ENCODE measurements around the gene C19orf85. TPM values are rescaled to one million over a fixed set of nuclear protein-coding genes. Genes with fewer than 3 reads are reported as not detected.

C19orf85 gene
- polyA plus RNA-seq, 2 of the 4 experiments (the other 2 are of a cell fraction) = not detected

- FAIRE-seq (no peak), ATAC-seq (no peak), DNase-seq (ENCODE audit: low read depth in 1 of 2, low spot score in 1 of 2) (no peak)
- Histone ChIP-seq H3K4me1 (no peaks in the 10 kb centered on the region), H3K4me3 (no peak overlapping the region), H3K4me2 (no peak overlapping the region), H3K27ac (no peak overlapping the region), H3K9me3 (peaks cover 9% of the 10 kb centered on the region; the same call in 1 of the 3 replicates)
- TF ChIP-seq CBX2 (IDR thresholded peaks at IDR 0.05; ENCODE audit: borderline replicate concordance, low read depth) = no peak
- 63% methylated on average over 11 of the region's 11 CpGs for WGBS (ENCODE audit: missing lambda C conversion rate)
- ChIA-PET POLR2A (interaction anchor here (0.6 to 2.2 kb wide), 3 partner anchors 94 to 150 kb away, joined by 3 to 7 read pairs (median 7); partner anchors contain the start of genes FIZ1 and ZNF784), CTCF (interaction anchor here (0.7 to 15.3 kb wide), 36 partner anchors 10 to 624 kb away, joined by 3 to 363 read pairs (median 8); partner anchors contain the start of genes FIZ1, ISOC2, NAT14 and SSC5D)
Measured at GRCh38 chr19:55504981-55505380, 40.4 kb upstream of the C19orf85 start.

GRCh38 chr19:55504252-55504603 is 39.7 kb upstream of the C19orf85 start:
- ChIA-PET CTCF (interaction anchor here (0.6 to 15.3 kb wide), 81 partner anchors 10 to 1025 kb away, joined by 3 to 363 read pairs (median 5); partner anchors contain the start of genes FIZ1, ISOC2, NAT14 and SSC5D), POLR2A (interaction anchor here (0.6 to 2.2 kb wide), 16 partner anchors 10 to 363 kb away, joined by 3 to 10 read pairs (median 4); partner anchors contain the start of genes FIZ1, NAT14, UBE2S and ZNF524)
- DNase-seq (ENCODE audit: low read depth in 1 of 2, low spot score in 1 of 2) (no peak), ATAC-seq (no peak), FAIRE-seq (no peak)
- Histone ChIP-seq H3K27ac (no peak overlapping the region), H3K9me3 (peaks cover 9% of the 10 kb centered on the region; the same call in 1 of the 3 replicates), H3K4me3 (peak overlapping the region; percentile 31; the same call in 1 of the 3 replicates), H3K4me2 (peak overlapping the region; percentile 76), H3K4me1 (no peaks in the 10 kb centered on the region)
- TF ChIP-seq FOSB (CRISPR knock-in tag; IDR thresholded peaks at IDR 0.05) (no peak), HMGXB4 (CRISPR knock-in tag; IDR thresholded peaks at IDR 0.05; ENCODE audit: borderline replicate concordance) (no peak), BHLHE40 (IDR thresholded peaks at IDR 0.05; ENCODE audit: low read depth, low read length) (no peak), ZSCAN20 (CRISPR knock-in tag; IDR thresholded peaks at IDR 0.05) (no peak), CBX2 (IDR thresholded peaks at IDR 0.05; ENCODE audit: borderline replicate concordance, low read depth) (no peak), USF2 (IDR thresholded peaks at IDR 0.05) (no peak), FOXS1 (CRISPR knock-in tag; IDR thresholded peaks at IDR 0.05) (no peak), HOXB13 (CRISPR knock-in tag; IDR thresholded peaks at IDR 0.05; ENCODE audit: low read depth) (no peak), SMC3 (IDR thresholded peaks at IDR 0.05) (no peak), ZFP36 (IDR thresholded peaks at IDR 0.05; ENCODE audit: borderline replicate concordance, partially characterized antibody) (no peak), RCOR1 (IDR thresholded peaks at IDR 0.05; ENCODE audit: low read depth, low read length) (no peak), TFCP2L1 (CRISPR knock-in tag; IDR thresholded peaks at IDR 0.05) (no peak), ESRRA (IDR thresholded peaks at IDR 0.05; ENCODE audit: borderline replicate concordance, low read length) (no peak), HDAC2 (IDR thresholded peaks at IDR 0.05) (no peak), SREBF2 (IDR thresholded peaks at IDR 0.05) (no peak), KDM1A (IDR thresholded peaks at IDR 0.05; ENCODE audit: low read depth) (no peak), POLR2AphosphoS2 (conservative IDR thresholded peaks at IDR 0.05; ENCODE audit: low read length) (no peak)
- TF ChIP-seq, protein P1, sequence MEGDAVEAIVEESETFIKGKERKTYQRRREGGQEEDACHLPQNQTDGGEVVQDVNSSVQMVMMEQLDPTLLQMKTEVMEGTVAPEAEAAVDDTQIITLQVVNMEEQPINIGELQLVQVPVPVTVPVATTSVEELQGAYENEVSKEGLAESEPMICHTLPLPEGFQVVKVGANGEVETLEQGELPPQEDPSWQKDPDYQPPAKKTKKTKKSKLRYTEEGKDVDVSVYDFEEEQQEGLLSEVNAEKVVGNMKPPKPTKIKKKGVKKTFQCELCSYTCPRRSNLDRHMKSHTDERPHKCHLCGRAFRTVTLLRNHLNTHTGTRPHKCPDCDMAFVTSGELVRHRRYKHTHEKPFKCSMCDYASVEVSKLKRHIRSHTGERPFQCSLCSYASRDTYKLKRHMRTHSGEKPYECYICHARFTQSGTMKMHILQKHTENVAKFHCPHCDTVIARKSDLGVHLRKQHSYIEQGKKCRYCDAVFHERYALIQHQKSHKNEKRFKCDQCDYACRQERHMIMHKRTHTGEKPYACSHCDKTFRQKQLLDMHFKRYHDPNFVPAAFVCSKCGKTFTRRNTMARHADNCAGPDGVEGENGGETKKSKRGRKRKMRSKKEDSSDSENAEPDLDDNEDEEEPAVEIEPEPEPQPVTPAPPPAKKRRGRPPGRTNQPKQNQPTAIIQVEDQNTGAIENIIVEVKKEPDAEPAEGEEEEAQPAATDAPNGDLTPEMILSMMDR (IDR thresholded peaks at IDR 0.05) = no peak; the same call in 2 of the 3 replicates
- TF ChIP-seq, protein P2, sequence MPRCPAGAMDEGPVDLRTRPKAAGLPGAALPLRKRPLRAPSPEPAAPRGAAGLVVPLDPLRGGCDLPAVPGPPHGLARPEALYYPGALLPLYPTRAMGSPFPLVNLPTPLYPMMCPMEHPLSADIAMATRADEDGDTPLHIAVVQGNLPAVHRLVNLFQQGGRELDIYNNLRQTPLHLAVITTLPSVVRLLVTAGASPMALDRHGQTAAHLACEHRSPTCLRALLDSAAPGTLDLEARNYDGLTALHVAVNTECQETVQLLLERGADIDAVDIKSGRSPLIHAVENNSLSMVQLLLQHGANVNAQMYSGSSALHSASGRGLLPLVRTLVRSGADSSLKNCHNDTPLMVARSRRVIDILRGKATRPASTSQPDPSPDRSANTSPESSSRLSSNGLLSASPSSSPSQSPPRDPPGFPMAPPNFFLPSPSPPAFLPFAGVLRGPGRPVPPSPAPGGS (IDR thresholded peaks at IDR 0.05) = no peak
- 42% methylated on average over 13 of the region's 13 CpGs for WGBS (ENCODE audit: missing lambda C conversion rate)
